ENCODE measurements around the gene TERT. TPM values are rescaled to one million over a fixed set of nuclear protein-coding genes. Genes with fewer than 3 reads are reported as not detected.
A peak's percentile ranks its signal among the peaks of the same experiment; 100 is the strongest.

TERT gene
- total RNA-seq, 1 experiment from 2014 or later: 6.1 TPM

- ChIA-PET POLR2A (no interaction called here), CTCF (no interaction called here)
- Mint-ChIP-seq H3K27ac (ENCODE audit: unreplicated experiment) (no peak overlapping the region), H3K4me3 (ENCODE audit: unreplicated experiment) (no peak overlapping the region), H3K36me3 (ENCODE audit: insufficient read depth, unreplicated experiment) (no peaks in the 10 kb centered on the region), H3K4me1 (ENCODE audit: low read depth, unreplicated experiment) (no peaks in the 10 kb centered on the region), H3K27me3 (ENCODE audit: insufficient read depth, unreplicated experiment) (no peaks in the 10 kb centered on the region), H3K9me3 (ENCODE audit: unreplicated experiment) (no peaks in the 10 kb centered on the region)
- no peak for DNase-seq
- TF ChIP-seq CTCF (IDR thresholded peaks at IDR 0.05; ENCODE audit: insufficient read depth in 1 of 2, low read depth in 1 of 2, low read length in 1 of 2, severe bottlenecking in 1 of 2, unreplicated experiment in 1 of 2): no peak
- BruUV-seq (replicated peaks): no TSS peak
- Histone ChIP-seq H3K9me3 (peaks cover 6% of the 10 kb centered on the region; the same call in 1 of the 2 replicates), H3K27me3 (replicated peaks; ENCODE audit: control insufficient read depth, insufficient read depth, low read length) (no peaks in the 10 kb centered on the region), H3K4me1 (no peaks in the 10 kb centered on the region), H3K4me3 (ENCODE audit: low read depth, low read length) (no peak overlapping the region), H3K36me3 (ENCODE audit: control insufficient read depth, insufficient read depth, low read length) (no peaks in the 10 kb centered on the region)
- intact Hi-C loops (cut with micrococcal nuclease; ENCODE audit: unreplicated experiment): no loop called here
Measured at GRCh38 chr5:1304033-1304432, 9.2 kb upstream of the TERT start.

GRCh38 chr5:1302258-1302657 lies 7.4 kb upstream of the TERT start:
- H3K36me3 Mint-ChIP-seq (ENCODE audit: insufficient read depth, unreplicated experiment): no peaks in the 10 kb centered on the region
- H3K27me3 Mint-ChIP-seq (ENCODE audit: insufficient read depth, unreplicated experiment): no peaks in the 10 kb centered on the region
- no peak overlapping the region for H3K4me3 Mint-ChIP-seq (ENCODE audit: unreplicated experiment)
- POLR2A ChIA-PET: no interaction called here
- BruUV-seq (replicated peaks): no TSS peak
- H3K9me3 ChIP-seq: peaks cover 6% of the 10 kb centered on the region; the same call in 1 of the 2 replicates
- no peaks in the 10 kb centered on the region for H3K4me1 ChIP-seq
- CTCF ChIA-PET: no interaction called here
- H3K4me1 Mint-ChIP-seq (ENCODE audit: low read depth, unreplicated experiment): no peaks in the 10 kb centered on the region
- H3K4me3 ChIP-seq (ENCODE audit: low read depth, low read length): no peak overlapping the region
- no peaks in the 10 kb centered on the region for H3K36me3 ChIP-seq (ENCODE audit: control insufficient read depth, insufficient read depth, low read length)
- intact Hi-C loops (cut with micrococcal nuclease; ENCODE audit: unreplicated experiment): no loop called here
- DNase-seq: no peak
- no peak for TF ChIP-seq CTCF (IDR thresholded peaks at IDR 0.05; ENCODE audit: insufficient read depth in 1 of 2, low read depth in 1 of 2, low read length in 1 of 2, severe bottlenecking in 1 of 2, unreplicated experiment in 1 of 2)
- H3K27ac Mint-ChIP-seq (ENCODE audit: unreplicated experiment): no peak overlapping the region
- H3K9me3 Mint-ChIP-seq (ENCODE audit: unreplicated experiment): no peaks in the 10 kb centered on the region
- H3K27me3 ChIP-seq (replicated peaks; ENCODE audit: control insufficient read depth, insufficient read depth, low read length): no peaks in the 10 kb centered on the region

- Mint-ChIP-seq H3K27me3 (ENCODE audit: insufficient read depth, unreplicated experiment) (no peaks in the 10 kb centered on the region), H3K9me3 (ENCODE audit: unreplicated experiment) (no peaks in the 10 kb centered on the region), H3K27ac (ENCODE audit: unreplicated experiment) (no peak overlapping the region), H3K4me1 (ENCODE audit: low read depth, unreplicated experiment) (no peaks in the 10 kb centered on the region), H3K36me3 (ENCODE audit: insufficient read depth, unreplicated experiment) (no peaks in the 10 kb centered on the region), H3K4me3 (ENCODE audit: unreplicated experiment) (no peak overlapping the region)
- peak in 1 of 2 experiments; percentile 20 for DNase-seq
- Histone ChIP-seq H3K4me3 (ENCODE audit: low read depth, low read length) (no peak overlapping the region), H3K9me3 (peaks cover 6% of the 10 kb centered on the region; the same call in 1 of the 2 replicates), H3K4me1 (no peaks in the 10 kb centered on the region), H3K27me3 (replicated peaks; ENCODE audit: control insufficient read depth, insufficient read depth, low read length) (no peaks in the 10 kb centered on the region), H3K36me3 (ENCODE audit: control insufficient read depth, insufficient read depth, low read length) (no peaks in the 10 kb centered on the region)
- POLR2A ChIA-PET: no interaction called here
- intact Hi-C loops (cut with micrococcal nuclease; ENCODE audit: unreplicated experiment): no loop called here
- no peak for TF ChIP-seq CTCF (IDR thresholded peaks at IDR 0.05; ENCODE audit: insufficient read depth in 1 of 2, low read depth in 1 of 2, low read length in 1 of 2, severe bottlenecking in 1 of 2, unreplicated experiment in 1 of 2)
- no TSS peak for BruUV-seq (replicated peaks)
- CTCF ChIA-PET: no interaction called here
Measured at GRCh38 chr5:1300581-1301083, 5.8 kb upstream of the TERT start.

Data from Caco-2 (cell line).